Epithelial cell of esophagus (primary cell): Measurements from ENCODE around the gene NBAS.
A peak's percentile ranks its signal among the peaks of the same experiment; 100 is the strongest.
"Not testable (repeated sequence)": the region's sequence is repeated elsewhere in the genome, so short reads cannot be mapped to it uniquely, and the experiment has no call there.

ENCODE experiments used
- DNase-seq: peaks from one replicate; pipeline ENCODE4 v3.0.0; 2010; ENCODE audit warnings: low read depth
- H3K4me3 ChIP-seq: 2 replicates; pipeline ENCODE4 v1.5.1; 2011; ENCODE audit warnings: mild to moderate bottlenecking, low read length, control low read depth
- TF ChIP-seq, protein P1 (sequence below): IDR thresholded peaks from 2 replicates; pipeline ENCODE4 v1.5.1; 2011; ENCODE audit warnings: low read depth, mild to moderate bottlenecking, low read length, control low read depth, inconsistent platforms; ENCODE audit not compliant: insufficient read depth; ENCODE audit errors: missing control alignments

Gene NBAS

DNA sequence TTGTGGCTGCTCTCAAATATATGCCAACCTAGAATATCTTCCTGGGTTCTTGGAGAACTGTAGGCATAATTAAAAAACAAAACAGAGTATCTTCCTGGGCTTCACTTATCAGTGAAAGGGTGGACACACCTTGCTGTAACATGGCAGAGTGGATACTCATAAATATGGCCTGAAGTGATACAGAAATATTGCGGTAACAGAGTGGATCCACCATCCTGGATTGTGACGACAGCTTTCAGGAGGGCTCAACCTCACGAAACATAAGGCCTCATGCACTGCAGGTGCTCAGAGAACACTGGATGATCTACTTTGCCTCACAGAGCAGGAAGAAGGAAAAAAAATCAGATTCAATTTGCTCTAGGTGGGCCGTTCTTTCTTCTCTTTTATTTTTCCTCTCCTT lies 336.0 kb downstream of the NBAS start:
- DNase-seq: no peak
- no peak overlapping the region for H3K4me3 ChIP-seq
- TF ChIP-seq, protein P1, sequence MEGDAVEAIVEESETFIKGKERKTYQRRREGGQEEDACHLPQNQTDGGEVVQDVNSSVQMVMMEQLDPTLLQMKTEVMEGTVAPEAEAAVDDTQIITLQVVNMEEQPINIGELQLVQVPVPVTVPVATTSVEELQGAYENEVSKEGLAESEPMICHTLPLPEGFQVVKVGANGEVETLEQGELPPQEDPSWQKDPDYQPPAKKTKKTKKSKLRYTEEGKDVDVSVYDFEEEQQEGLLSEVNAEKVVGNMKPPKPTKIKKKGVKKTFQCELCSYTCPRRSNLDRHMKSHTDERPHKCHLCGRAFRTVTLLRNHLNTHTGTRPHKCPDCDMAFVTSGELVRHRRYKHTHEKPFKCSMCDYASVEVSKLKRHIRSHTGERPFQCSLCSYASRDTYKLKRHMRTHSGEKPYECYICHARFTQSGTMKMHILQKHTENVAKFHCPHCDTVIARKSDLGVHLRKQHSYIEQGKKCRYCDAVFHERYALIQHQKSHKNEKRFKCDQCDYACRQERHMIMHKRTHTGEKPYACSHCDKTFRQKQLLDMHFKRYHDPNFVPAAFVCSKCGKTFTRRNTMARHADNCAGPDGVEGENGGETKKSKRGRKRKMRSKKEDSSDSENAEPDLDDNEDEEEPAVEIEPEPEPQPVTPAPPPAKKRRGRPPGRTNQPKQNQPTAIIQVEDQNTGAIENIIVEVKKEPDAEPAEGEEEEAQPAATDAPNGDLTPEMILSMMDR: no peak

DNA sequence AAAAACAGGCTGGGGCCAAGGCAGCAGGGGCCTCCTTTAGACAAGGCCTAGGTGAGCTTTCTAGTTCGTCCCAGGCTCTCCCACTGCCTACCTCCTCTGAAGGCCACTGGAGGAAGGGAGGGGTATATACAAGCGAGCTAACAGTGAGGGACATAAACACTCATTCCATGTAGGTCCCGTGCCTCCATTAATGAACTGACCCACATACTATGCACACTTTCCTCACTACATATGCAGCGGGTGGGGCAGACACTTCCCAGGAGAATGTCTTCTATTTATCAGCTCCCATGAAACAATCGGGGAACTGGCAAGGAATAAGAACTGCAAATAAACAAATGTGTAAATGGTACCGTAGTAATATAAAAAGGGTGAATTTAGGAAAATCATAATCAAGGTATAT lies 336.5 kb downstream of the NBAS start:
- TF ChIP-seq, protein P1: no peak
- DNase-seq: no peak
- H3K4me3 ChIP-seq: no peak overlapping the region

DNA sequence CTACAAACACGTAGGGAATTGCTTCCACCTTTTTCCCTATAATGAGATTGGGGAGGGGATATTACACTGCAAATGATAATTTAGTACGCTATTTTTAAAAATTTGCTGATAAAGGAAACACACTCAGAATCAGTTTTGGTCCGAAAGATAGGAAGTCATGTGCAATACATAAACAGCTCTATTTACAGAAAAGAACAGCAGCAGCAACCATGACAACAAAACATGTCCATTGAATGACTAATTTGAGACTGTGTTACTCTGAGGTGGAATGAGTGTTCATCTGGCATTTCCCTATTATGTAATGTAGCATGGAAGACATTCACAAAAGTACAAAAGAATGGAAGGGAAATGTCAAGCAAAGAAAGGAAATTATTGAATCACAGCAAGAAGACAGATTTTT lies 337.2 kb downstream of the NBAS start:
- DNase-seq: peak; percentile 91

DNA sequence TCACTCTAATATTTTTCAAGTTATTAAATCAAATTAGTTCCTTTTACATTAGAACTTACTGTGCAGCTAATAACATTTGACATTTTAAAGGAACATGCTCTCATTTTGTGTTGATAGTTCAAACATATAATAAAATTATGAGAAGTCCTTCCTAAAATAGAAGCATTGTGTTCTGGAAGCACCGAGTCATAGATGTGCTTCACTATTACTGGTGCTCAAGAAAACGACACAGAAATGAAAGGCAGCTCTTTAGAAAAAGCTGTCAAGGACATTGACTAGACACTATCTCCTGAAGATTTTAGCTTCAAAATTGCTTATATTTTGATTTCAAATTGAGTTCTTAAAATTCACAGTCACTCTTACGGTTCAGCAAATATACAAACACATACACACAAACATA lies 338.3 kb downstream of the NBAS start:
- H3K4me3 ChIP-seq: no peak overlapping the region
- TF ChIP-seq, protein P1: no peak
- no peak for DNase-seq

More for the DNA sequence above, 337.2 kb downstream of the NBAS start:
- H3K4me3 ChIP-seq: no peak overlapping the region
- TF ChIP-seq, protein P1: no peak

DNA sequence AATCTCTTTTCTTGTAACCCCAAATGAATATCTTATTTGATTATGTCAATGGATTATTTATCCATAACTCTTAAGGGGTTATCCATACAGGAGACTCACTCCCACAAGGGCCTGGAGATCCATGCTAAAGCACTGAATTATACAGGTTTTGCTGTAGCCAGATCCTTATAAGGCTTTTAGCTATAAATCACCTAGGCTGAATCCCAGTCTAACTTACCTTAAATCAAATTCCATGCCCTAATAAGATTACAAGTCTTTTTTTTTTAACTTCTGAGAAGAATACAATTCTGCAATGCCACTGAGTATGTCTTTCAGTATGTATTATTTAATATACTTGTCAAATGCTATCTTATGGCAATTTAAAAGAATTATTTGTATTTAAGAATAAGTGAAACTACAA lies 340.5 kb downstream of the NBAS start:
- no peak overlapping the region for H3K4me3 ChIP-seq
- TF ChIP-seq, protein P1: no peak
- DNase-seq: no peak

DNA sequence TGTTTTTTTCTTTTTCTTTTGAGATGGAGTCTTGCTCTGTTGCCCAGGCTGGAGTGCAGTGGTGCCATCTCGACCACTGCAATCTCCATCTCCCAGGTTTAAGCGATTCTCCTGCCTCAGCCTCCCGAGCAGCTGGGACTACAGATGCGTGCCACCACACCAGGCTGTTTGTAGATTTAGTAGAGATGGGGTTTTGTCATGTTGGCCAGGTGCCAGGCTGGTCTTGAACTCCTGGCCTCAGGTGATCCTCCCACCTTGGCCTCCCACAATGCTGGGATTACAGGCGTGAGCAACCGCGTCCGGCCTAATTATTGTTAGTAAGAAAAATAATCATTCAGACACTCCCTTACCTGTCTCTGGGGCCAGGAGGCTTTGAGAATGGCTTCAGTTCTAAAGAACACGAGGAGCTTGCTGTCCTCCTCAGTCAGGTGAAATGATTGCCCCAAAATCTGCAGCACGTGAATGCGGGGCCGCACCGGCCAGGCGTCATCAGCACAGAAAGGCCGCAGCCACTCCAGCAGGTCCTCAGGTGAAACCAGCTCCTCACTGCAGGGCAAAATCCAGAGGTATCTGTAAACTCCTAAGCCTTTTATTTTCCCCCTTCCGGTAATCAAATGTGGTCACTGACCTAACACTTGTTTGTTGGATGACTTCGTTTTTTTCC lies 342.6 kb downstream of the NBAS start:
- no peak for DNase-seq
- no peak overlapping the region for H3K4me3 ChIP-seq
- TF ChIP-seq, protein P1: no peak

DNA sequence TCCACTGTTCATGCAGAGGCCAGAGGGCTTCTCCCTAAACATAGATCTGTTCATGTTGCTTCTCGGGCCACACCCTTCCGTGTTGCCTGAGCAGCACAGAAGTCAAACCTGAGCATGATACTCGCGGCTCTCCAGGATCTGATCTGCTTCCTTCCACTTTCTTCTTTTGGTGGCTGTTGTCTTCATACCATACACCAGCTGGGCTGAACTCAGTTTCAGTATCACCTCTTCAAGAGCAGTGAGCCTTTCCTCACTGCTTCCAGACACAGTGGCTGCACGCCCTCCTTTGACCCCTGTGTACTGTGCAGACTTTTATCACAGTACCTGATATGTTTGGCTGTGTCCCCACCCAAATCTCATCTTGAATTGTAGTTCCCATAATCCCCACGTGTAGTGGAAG lies 348.9 kb downstream of the NBAS start:
- no peak for DNase-seq

DNA sequence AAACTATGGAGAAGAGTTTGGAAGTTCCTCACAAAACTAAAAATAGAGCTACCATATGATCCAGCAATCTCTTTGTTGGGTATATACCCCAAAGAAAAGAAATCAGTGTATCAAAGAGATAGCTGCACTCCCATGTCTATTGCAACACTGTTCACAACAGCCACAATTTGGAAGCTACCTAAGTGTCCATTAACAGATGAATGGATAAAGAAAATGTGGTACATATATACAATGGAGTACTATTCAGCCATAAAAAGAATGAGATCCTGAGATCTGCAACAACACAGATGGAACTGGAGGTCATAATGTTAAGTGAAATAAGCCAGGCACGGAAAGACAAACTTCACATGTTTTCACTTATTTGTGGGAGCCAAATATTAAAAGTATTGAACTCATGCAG lies 350.6 kb downstream of the NBAS start:
- not testable (repeated sequence) for DNase-seq, H3K4me3 ChIP-seq

More for the DNA sequence above, 348.9 kb downstream of the NBAS start:
- H3K4me3 ChIP-seq: no peak overlapping the region
- TF ChIP-seq, protein P1: no peak
